Measurements from ENCODE around the gene C1QTNF12.

- no peak for TF ChIP-seq EZH2 (IDR thresholded peaks at IDR 0.05; ENCODE audit: insufficient read depth, poor library complexity, severe bottlenecking)
- no peak for TF ChIP-seq EZH2phosphoT487 (IDR thresholded peaks at IDR 0.05; ENCODE audit: insufficient read depth, low read depth)
Measured at GRCh38 chr1:1240348-1240732, 6.2 kb downstream of the C1QTNF12 start.

Measured in GM23248 (cell line).